Measurements from ENCODE around the gene LRRIQ1. TPM values are rescaled to one million over a fixed set of nuclear protein-coding genes. Genes with fewer than 3 reads are reported as not detected.

The LRRIQ1 gene
- total and polyA plus RNA-seq, 2 experiments from 2014 or later = 1.4 to 4.0 TPM

DNA sequence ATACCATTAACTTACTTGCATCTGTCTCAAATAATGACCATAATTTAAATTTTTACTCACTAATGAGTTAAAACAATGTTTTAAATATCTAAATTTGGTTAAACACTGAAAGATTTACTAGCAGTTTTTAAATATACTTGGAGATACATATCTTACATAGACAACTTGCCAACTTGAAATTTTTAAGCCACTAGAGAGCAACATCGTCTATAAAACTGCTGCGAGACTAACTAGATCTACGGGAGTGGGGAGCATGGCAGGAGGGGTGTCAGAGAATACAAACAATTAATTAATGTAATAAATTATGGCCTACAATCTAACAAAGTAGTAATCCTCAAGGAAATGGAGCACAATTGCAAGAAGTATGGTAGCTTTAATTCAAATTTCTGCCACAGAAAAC is 120.4 kb downstream of the LRRIQ1 start:
- no peaks in the 10 kb centered on the region for H3K9me3 Mint-ChIP-seq
- no peak for ATAC-seq

DNA sequence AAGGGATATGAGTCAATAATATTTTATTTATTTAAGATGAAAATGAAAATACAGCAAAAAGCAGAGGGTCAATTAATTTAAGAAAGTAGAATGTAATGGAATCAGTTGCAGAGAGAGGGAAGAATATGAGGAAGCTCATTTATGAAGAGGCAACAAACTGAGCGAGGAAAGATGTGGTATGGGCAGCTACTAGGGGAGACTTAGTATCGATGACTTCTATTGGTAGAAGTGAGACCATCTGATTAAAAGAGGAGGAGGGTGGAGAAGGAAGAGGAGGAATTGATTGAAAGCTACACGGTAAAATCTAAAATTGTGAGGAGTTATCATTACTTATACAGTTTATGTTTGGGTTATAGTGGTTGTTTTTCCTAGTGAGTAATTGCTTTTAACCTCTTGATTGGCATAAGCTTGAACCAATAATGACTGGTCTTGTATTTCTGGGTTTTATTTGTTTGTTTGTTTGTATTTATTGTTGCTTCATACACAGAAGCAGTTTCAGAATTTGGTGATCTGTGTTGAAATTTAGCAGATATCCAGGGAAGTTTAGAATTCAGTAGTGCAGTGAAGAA is 121.0 kb downstream of the LRRIQ1 start:
- no peak overlapping the region for H3K4me3 ChIP-seq
- H4K20me1 ChIP-seq (replicated peaks; ENCODE audit: insufficient read depth) = no peaks in the 10 kb centered on the region
- no peaks in the 10 kb centered on the region for H3F3A ChIP-seq (replicated peaks; ENCODE audit: low read depth)
- H3K4me1 Mint-ChIP-seq = no peaks in the 10 kb centered on the region
- H3K36me3 ChIP-seq (ENCODE audit: insufficient read depth) = no peaks in the 10 kb centered on the region
- H2AFZ ChIP-seq = 0 out of 2 replicates have a peak overlapping the region, but pooled peaks have one; percentile 38
- no peaks in the 10 kb centered on the region for H3K9me2 ChIP-seq (ENCODE audit: insufficient read depth)
- H3K27ac Mint-ChIP-seq = no peak overlapping the region
- ATAC-seq = no peak; the same call in 2 of the 3 replicates
- peak; percentile 21 for DNase-seq (ENCODE audit: low spot score)
- H3K27me3 Mint-ChIP-seq (ENCODE audit: insufficient read depth, low read depth, poor library complexity) = no peaks in the 10 kb centered on the region
- H3K27me3 ChIP-seq (ENCODE audit: insufficient read depth) = no peaks in the 10 kb centered on the region
- no peaks in the 10 kb centered on the region for H3K9me3 Mint-ChIP-seq
- H3K4me1 ChIP-seq (ENCODE audit: insufficient read depth) = no peaks in the 10 kb centered on the region
- H3K79me2 ChIP-seq (replicated peaks; ENCODE audit: insufficient read depth) = no peaks in the 10 kb centered on the region
- no peaks in the 10 kb centered on the region for H3K36me3 Mint-ChIP-seq (ENCODE audit: low read depth)
- no peak overlapping the region for H3K27ac ChIP-seq (ENCODE audit: low read depth)
- H3K4me2 ChIP-seq = no peak overlapping the region
- H3K4me3 Mint-ChIP-seq = no peak overlapping the region
- TF ChIP-seq REST (IDR thresholded peaks at IDR 0.05; ENCODE audit: unreplicated experiment) (no peak), ZNF331 (CRISPR knock-in tag; IDR thresholded peaks at IDR 0.05; ENCODE audit: low read depth) (no peak), EZH2 (IDR thresholded peaks at IDR 0.05; ENCODE audit: low read depth, unreplicated experiment) (no peak), EZH2phosphoT487 (IDR thresholded peaks at IDR 0.05; ENCODE audit: unreplicated experiment) (no peak), CREB1 (CRISPR knock-in tag; IDR thresholded peaks at IDR 0.05; ENCODE audit: low read depth) (no peak), JUNB (IDR thresholded peaks at IDR 0.05; ENCODE audit: unreplicated experiment) (no peak), POLR2AphosphoS5 (IDR thresholded peaks at IDR 0.05; ENCODE audit: low read depth) (no peak), NANOG (IDR thresholded peaks at IDR 0.05; ENCODE audit: borderline replicate concordance) (no peak), ZNF114 (CRISPR knock-in tag; IDR thresholded peaks at IDR 0.05) (no peak), STAT1 (IDR thresholded peaks at IDR 0.05; ENCODE audit: unreplicated experiment) (no peak)
- TF ChIP-seq, protein P1, sequence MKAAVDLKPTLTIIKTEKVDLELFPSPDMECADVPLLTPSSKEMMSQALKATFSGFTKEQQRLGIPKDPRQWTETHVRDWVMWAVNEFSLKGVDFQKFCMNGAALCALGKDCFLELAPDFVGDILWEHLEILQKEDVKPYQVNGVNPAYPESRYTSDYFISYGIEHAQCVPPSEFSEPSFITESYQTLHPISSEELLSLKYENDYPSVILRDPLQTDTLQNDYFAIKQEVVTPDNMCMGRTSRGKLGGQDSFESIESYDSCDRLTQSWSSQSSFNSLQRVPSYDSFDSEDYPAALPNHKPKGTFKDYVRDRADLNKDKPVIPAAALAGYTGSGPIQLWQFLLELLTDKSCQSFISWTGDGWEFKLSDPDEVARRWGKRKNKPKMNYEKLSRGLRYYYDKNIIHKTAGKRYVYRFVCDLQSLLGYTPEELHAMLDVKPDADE (IDR thresholded peaks at IDR 0.05) = no peak
- TF ChIP-seq, protein P2, sequence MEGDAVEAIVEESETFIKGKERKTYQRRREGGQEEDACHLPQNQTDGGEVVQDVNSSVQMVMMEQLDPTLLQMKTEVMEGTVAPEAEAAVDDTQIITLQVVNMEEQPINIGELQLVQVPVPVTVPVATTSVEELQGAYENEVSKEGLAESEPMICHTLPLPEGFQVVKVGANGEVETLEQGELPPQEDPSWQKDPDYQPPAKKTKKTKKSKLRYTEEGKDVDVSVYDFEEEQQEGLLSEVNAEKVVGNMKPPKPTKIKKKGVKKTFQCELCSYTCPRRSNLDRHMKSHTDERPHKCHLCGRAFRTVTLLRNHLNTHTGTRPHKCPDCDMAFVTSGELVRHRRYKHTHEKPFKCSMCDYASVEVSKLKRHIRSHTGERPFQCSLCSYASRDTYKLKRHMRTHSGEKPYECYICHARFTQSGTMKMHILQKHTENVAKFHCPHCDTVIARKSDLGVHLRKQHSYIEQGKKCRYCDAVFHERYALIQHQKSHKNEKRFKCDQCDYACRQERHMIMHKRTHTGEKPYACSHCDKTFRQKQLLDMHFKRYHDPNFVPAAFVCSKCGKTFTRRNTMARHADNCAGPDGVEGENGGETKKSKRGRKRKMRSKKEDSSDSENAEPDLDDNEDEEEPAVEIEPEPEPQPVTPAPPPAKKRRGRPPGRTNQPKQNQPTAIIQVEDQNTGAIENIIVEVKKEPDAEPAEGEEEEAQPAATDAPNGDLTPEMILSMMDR (conservative IDR thresholded peaks at IDR 0.05; ENCODE audit: low read depth in 2 of 2) = no peak

More for the DNA sequence above, 120.4 kb downstream of the LRRIQ1 start:
- H3K27me3 ChIP-seq (ENCODE audit: insufficient read depth) = no peaks in the 10 kb centered on the region
- H3K27me3 Mint-ChIP-seq (ENCODE audit: insufficient read depth, low read depth, poor library complexity) = no peaks in the 10 kb centered on the region
- H3K27ac Mint-ChIP-seq = no peak overlapping the region
- H3K4me3 ChIP-seq = no peak overlapping the region
- H3K9me2 ChIP-seq (ENCODE audit: insufficient read depth) = no peaks in the 10 kb centered on the region
- no peak overlapping the region for H2AFZ ChIP-seq
- no peak overlapping the region for H3K27ac ChIP-seq (ENCODE audit: low read depth)
- TF ChIP-seq, protein P2 (conservative IDR thresholded peaks at IDR 0.05; ENCODE audit: low read depth in 2 of 2) = peak in 1 of 2 experiments; percentile 35; a peak in 1 of 4 replicates
- TF ChIP-seq NANOG (IDR thresholded peaks at IDR 0.05; ENCODE audit: borderline replicate concordance) (no peak), POLR2AphosphoS5 (IDR thresholded peaks at IDR 0.05; ENCODE audit: low read depth) (no peak), STAT1 (IDR thresholded peaks at IDR 0.05; ENCODE audit: unreplicated experiment) (no peak)
- no peaks in the 10 kb centered on the region for H3K79me2 ChIP-seq (replicated peaks; ENCODE audit: insufficient read depth)
- no peak overlapping the region for H3K4me2 ChIP-seq
- no peaks in the 10 kb centered on the region for H3K36me3 ChIP-seq (ENCODE audit: insufficient read depth)
- DNase-seq (ENCODE audit: low spot score) = no peak
- no peaks in the 10 kb centered on the region for H3K4me1 Mint-ChIP-seq
- no peak overlapping the region for H3K4me3 Mint-ChIP-seq
- no peaks in the 10 kb centered on the region for H3K4me1 ChIP-seq (ENCODE audit: insufficient read depth)
- H3F3A ChIP-seq (replicated peaks; ENCODE audit: low read depth) = no peaks in the 10 kb centered on the region
- no peaks in the 10 kb centered on the region for H3K36me3 Mint-ChIP-seq (ENCODE audit: low read depth)
- H4K20me1 ChIP-seq (replicated peaks; ENCODE audit: insufficient read depth) = no peaks in the 10 kb centered on the region

Measured in GM23338 (cell line).